Measurements from ENCODE around the gene CTSW. TPM values are rescaled to one million over a fixed set of nuclear protein-coding genes. Genes with fewer than 3 reads are reported as not detected.

Gene CTSW
- total RNA-seq, 1 experiment from 2014 or later = not detected

DNA sequence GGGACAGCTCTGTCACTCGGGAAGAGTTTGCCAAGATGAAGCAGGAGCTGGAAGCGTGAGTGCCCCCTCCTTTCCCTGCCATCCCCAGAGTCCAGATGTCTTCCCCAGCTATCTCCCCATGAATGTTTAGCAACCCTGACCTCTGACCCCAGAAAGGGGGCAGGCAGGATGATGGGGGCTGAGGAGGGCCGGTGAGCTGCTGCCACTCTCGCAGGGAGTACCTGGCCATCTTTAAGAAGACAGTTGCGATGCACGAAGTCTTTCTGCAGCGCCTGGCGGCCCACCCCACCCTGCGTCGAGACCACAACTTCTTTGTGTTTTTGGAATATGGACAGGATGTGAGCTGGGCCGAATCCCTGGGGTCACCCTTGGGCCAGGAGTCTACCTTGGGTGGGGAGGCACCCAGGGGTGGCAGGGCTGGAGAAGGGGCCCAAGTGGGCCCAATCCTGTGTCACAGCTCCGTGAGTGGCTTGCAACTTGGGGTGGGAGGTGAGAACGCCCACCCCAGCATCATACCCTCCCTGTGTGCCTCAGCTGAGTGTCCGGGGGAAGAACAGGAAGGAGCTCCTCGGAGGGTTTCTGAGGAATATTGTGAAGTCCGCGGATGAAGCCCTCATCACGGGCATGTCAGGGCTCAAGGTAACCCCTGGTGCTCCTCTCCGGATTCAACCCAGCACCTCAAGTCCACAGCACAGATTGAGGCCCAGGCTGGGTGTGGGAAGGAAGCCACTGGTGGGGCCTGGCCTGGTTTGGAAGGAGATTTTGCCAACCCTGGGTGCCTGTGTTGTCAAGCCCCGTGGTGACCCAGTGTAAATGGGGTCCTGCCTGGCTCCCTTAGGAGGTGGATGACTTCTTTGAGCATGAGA lies 29.2 kb upstream of the CTSW start:
- TF ChIP-seq KAT7 (CRISPR knock-in tag; IDR thresholded peaks at IDR 0.05; ENCODE audit: borderline replicate concordance) (no peak), CREM (CRISPR knock-in tag; IDR thresholded peaks at IDR 0.05) (no peak), RORB (CRISPR knock-in tag; IDR thresholded peaks at IDR 0.05) (no peak), IRF2 (CRISPR knock-in tag; IDR thresholded peaks at IDR 0.05; ENCODE audit: borderline replicate concordance, low read depth) (no peak), ZNF219 (CRISPR knock-in tag; IDR thresholded peaks at IDR 0.05; ENCODE audit: borderline replicate concordance) (no peak), RELA (CRISPR knock-in tag; IDR thresholded peaks at IDR 0.05; ENCODE audit: borderline replicate concordance) (no peak)
- no peak overlapping the region for H3K27ac Mint-ChIP-seq
- peaks cover 14% of the 10 kb centered on the region for H3K4me1 Mint-ChIP-seq
- H3K4me3 Mint-ChIP-seq = no peak overlapping the region
- ATAC-seq (no peak), DNase-seq (ENCODE audit: low spot score) (no peak)
- peaks cover 38% of the 10 kb centered on the region for H3K36me3 Mint-ChIP-seq
- peaks cover 12% of the 10 kb centered on the region for H3K27me3 Mint-ChIP-seq (ENCODE audit: low read depth)
- peaks cover 6% of the 10 kb centered on the region; the same call in 1 of the 2 replicates for H3K9me3 Mint-ChIP-seq
- ChIA-PET POLR2A (interaction anchor here (0.5 to 3.5 kb wide), 13 partner anchors 10 to 259 kb away, joined by 3 to 38 read pairs (median 4); partner anchors contain the start of genes EFEMP2, FIBP, MUS81 and SNX32), CTCF (interaction anchor here (0.6 to 6.3 kb wide), 37 partner anchors 10 to 310 kb away, joined by 3 to 134 read pairs (median 5); partner anchors contain the start of genes AP5B1, BANF1, CCDC85B and EIF1AD)

DNA sequence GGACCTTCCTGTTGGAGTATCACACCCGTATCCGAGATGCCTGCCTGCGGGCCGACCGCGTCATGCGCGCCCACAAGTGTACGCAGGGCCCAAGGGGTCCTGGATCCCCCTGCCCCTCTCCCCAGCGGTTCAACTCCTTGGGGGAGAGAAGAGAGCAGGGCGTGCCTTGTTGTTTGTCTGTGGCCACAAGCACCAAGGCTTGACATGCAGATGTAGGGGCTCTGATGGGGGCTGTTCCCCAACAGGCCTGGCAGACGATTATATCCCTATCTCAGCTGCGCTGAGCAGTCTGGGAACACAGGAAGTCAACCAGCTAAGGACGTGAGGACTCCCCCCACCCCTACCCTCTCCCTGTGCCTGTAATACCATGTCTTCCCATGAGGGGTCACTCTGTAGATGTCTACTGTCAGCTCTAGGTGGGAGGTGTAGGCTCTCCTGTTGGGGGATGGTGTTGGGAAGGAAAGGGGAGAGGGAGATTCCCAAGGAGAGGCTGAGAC lies 28.5 kb upstream of the CTSW start:
- Mint-ChIP-seq H3K4me3 (no peak overlapping the region), H3K36me3 (peaks cover 45% of the 10 kb centered on the region), H3K4me1 (peaks cover 17% of the 10 kb centered on the region), H3K27ac (peak overlapping the region; percentile 41; the same call in 1 of the 2 replicates), H3K9me3 (peaks cover 6% of the 10 kb centered on the region; the same call in 1 of the 2 replicates), H3K27me3 (ENCODE audit: low read depth) (peaks cover 10% of the 10 kb centered on the region)
- DNase-seq (ENCODE audit: low spot score) = peak; percentile 63
- CTCF ChIA-PET = interaction anchor here (0.6 to 6.3 kb wide), 40 partner anchors 8 to 310 kb away, joined by 3 to 134 read pairs (median 4); partner anchors contain the start of genes AP5B1, BANF1, CCDC85B and EIF1AD
- POLR2A ChIA-PET = interaction anchor here (0.5 to 3.5 kb wide), 11 partner anchors 9 to 929 kb away, joined by 3 to 38 read pairs (median 5); partner anchors contain the start of genes EFEMP2, FIBP, MUS81 and RNASEH2C
- ATAC-seq = peak; percentile 65
- TF ChIP-seq ETV6 (CRISPR knock-in tag; IDR thresholded peaks at IDR 0.05) = 0 out of 2 replicates have a peak, but pooled peaks have one; percentile 62
- TF ChIP-seq ZBTB21 (CRISPR knock-in tag; IDR thresholded peaks at IDR 0.05; ENCODE audit: borderline replicate concordance) = no peak
- TF ChIP-seq, protein P1, sequence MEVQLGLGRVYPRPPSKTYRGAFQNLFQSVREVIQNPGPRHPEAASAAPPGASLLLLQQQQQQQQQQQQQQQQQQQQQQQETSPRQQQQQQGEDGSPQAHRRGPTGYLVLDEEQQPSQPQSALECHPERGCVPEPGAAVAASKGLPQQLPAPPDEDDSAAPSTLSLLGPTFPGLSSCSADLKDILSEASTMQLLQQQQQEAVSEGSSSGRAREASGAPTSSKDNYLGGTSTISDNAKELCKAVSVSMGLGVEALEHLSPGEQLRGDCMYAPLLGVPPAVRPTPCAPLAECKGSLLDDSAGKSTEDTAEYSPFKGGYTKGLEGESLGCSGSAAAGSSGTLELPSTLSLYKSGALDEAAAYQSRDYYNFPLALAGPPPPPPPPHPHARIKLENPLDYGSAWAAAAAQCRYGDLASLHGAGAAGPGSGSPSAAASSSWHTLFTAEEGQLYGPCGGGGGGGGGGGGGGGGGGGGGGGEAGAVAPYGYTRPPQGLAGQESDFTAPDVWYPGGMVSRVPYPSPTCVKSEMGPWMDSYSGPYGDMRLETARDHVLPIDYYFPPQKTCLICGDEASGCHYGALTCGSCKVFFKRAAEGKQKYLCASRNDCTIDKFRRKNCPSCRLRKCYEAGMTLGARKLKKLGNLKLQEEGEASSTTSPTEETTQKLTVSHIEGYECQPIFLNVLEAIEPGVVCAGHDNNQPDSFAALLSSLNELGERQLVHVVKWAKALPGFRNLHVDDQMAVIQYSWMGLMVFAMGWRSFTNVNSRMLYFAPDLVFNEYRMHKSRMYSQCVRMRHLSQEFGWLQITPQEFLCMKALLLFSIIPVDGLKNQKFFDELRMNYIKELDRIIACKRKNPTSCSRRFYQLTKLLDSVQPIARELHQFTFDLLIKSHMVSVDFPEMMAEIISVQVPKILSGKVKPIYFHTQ (CRISPR knock-in tag; IDR thresholded peaks at IDR 0.05) = peak; percentile 61; the same call in 1 of the 2 replicates
- TF ChIP-seq TEAD1 (CRISPR knock-in tag; IDR thresholded peaks at IDR 0.05) = no peak
- TF ChIP-seq, protein P2, sequence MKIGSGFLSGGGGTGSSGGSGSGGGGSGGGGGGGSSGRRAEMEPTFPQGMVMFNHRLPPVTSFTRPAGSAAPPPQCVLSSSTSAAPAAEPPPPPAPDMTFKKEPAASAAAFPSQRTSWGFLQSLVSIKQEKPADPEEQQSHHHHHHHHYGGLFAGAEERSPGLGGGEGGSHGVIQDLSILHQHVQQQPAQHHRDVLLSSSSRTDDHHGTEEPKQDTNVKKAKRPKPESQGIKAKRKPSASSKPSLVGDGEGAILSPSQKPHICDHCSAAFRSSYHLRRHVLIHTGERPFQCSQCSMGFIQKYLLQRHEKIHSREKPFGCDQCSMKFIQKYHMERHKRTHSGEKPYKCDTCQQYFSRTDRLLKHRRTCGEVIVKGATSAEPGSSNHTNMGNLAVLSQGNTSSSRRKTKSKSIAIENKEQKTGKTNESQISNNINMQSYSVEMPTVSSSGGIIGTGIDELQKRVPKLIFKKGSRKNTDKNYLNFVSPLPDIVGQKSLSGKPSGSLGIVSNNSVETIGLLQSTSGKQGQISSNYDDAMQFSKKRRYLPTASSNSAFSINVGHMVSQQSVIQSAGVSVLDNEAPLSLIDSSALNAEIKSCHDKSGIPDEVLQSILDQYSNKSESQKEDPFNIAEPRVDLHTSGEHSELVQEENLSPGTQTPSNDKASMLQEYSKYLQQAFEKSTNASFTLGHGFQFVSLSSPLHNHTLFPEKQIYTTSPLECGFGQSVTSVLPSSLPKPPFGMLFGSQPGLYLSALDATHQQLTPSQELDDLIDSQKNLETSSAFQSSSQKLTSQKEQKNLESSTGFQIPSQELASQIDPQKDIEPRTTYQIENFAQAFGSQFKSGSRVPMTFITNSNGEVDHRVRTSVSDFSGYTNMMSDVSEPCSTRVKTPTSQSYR (CRISPR knock-in tag; IDR thresholded peaks at IDR 0.05) = 0 out of 2 replicates have a peak, but pooled peaks have one; percentile 35
- no peak for TF ChIP-seq GRHL2 (CRISPR knock-in tag; IDR thresholded peaks at IDR 0.05; ENCODE audit: insufficient replicate concordance, severe bottlenecking)
- TF ChIP-seq, protein P3, sequence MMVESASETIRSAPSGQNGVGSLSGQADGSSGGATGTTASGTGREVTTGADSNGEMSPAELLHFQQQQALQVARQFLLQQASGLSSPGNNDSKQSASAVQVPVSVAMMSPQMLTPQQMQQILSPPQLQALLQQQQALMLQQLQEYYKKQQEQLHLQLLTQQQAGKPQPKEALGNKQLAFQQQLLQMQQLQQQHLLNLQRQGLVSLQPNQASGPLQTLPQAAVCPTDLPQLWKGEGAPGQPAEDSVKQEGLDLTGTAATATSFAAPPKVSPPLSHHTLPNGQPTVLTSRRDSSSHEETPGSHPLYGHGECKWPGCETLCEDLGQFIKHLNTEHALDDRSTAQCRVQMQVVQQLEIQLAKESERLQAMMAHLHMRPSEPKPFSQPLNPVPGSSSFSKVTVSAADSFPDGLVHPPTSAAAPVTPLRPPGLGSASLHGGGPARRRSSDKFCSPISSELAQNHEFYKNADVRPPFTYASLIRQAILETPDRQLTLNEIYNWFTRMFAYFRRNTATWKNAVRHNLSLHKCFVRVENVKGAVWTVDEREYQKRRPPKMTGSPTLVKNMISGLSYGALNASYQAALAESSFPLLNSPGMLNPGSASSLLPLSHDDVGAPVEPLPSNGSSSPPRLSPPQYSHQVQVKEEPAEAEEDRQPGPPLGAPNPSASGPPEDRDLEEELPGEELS (CRISPR knock-in tag; IDR thresholded peaks at IDR 0.05) = no peak
- no peak for TF ChIP-seq ZNF219 (CRISPR knock-in tag; IDR thresholded peaks at IDR 0.05; ENCODE audit: borderline replicate concordance)
- no peak for TF ChIP-seq TEAD4 (CRISPR knock-in tag; IDR thresholded peaks at IDR 0.05)
- TF ChIP-seq PRRX2 (CRISPR knock-in tag; IDR thresholded peaks at IDR 0.05) = 0 out of 2 replicates have a peak, but pooled peaks have one; percentile 17
- TF ChIP-seq, protein P4, sequence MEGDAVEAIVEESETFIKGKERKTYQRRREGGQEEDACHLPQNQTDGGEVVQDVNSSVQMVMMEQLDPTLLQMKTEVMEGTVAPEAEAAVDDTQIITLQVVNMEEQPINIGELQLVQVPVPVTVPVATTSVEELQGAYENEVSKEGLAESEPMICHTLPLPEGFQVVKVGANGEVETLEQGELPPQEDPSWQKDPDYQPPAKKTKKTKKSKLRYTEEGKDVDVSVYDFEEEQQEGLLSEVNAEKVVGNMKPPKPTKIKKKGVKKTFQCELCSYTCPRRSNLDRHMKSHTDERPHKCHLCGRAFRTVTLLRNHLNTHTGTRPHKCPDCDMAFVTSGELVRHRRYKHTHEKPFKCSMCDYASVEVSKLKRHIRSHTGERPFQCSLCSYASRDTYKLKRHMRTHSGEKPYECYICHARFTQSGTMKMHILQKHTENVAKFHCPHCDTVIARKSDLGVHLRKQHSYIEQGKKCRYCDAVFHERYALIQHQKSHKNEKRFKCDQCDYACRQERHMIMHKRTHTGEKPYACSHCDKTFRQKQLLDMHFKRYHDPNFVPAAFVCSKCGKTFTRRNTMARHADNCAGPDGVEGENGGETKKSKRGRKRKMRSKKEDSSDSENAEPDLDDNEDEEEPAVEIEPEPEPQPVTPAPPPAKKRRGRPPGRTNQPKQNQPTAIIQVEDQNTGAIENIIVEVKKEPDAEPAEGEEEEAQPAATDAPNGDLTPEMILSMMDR (IDR thresholded peaks at IDR 0.05) = peak; percentile 69
- TF ChIP-seq, protein P5, sequence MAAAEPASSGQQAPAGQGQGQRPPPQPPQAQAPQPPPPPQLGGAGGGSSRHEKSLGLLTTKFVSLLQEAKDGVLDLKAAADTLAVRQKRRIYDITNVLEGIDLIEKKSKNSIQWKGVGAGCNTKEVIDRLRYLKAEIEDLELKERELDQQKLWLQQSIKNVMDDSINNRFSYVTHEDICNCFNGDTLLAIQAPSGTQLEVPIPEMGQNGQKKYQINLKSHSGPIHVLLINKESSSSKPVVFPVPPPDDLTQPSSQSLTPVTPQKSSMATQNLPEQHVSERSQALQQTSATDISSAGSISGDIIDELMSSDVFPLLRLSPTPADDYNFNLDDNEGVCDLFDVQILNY (CRISPR knock-in tag; IDR thresholded peaks at IDR 0.05) = no peak
- no peak for TF ChIP-seq TP53 (CRISPR knock-in tag; IDR thresholded peaks at IDR 0.05)
- TF ChIP-seq EMX1 (CRISPR knock-in tag; IDR thresholded peaks at IDR 0.05) = no peak; the same call in 1 of the 2 replicates
- TF ChIP-seq, protein P6, sequence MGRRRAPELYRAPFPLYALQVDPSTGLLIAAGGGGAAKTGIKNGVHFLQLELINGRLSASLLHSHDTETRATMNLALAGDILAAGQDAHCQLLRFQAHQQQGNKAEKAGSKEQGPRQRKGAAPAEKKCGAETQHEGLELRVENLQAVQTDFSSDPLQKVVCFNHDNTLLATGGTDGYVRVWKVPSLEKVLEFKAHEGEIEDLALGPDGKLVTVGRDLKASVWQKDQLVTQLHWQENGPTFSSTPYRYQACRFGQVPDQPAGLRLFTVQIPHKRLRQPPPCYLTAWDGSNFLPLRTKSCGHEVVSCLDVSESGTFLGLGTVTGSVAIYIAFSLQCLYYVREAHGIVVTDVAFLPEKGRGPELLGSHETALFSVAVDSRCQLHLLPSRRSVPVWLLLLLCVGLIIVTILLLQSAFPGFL (CRISPR knock-in tag; IDR thresholded peaks at IDR 0.05; ENCODE audit: borderline replicate concordance) = no peak
- no peak for TF ChIP-seq NR3C1 (CRISPR knock-in tag; conservative IDR thresholded peaks at IDR 0.05; ENCODE audit: low read depth)
